AG10803 (cell line): ENCODE data around the gene BARX2.

Experiments used
- DNase-seq: peaks from one replicate; pipeline ENCODE4 v3.0.0; 2010; ENCODE audit warnings: low read depth
- H3K4me3 ChIP-seq: 2 replicates; pipeline ENCODE4 v1.5.1; 2011; ENCODE audit warnings: mild to moderate bottlenecking, low read length, control low read depth
- TF ChIP-seq, protein P1 (sequence below): conservative IDR thresholded peaks from 2 replicates; pipeline ENCODE4 v1.5.1; 2011; ENCODE audit warnings: mild to moderate bottlenecking, low read length, control low read depth, inconsistent platforms

BARX2 gene

DNA sequence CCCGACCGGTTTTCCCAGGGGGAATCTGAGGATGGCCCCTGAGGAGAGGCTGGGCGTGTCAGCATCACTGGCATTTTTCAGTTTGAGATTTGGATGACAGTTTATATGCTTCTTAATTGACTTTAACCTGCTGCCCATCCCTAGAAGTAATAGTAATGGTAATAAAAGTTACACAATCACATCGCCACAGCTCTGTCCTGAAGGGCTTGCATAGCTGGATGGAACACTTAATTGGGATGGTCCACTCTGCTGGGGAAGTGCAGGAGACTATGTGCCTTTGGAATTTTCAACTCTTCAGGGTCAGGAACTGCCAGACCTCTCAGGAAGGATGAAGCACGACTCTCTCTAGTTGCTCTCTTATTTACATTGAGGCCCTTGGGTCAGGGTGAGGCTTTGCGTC is 16.2 kb downstream of the BARX2 start:
- H3K4me3 ChIP-seq: no peak overlapping the region
- TF ChIP-seq, protein P1, sequence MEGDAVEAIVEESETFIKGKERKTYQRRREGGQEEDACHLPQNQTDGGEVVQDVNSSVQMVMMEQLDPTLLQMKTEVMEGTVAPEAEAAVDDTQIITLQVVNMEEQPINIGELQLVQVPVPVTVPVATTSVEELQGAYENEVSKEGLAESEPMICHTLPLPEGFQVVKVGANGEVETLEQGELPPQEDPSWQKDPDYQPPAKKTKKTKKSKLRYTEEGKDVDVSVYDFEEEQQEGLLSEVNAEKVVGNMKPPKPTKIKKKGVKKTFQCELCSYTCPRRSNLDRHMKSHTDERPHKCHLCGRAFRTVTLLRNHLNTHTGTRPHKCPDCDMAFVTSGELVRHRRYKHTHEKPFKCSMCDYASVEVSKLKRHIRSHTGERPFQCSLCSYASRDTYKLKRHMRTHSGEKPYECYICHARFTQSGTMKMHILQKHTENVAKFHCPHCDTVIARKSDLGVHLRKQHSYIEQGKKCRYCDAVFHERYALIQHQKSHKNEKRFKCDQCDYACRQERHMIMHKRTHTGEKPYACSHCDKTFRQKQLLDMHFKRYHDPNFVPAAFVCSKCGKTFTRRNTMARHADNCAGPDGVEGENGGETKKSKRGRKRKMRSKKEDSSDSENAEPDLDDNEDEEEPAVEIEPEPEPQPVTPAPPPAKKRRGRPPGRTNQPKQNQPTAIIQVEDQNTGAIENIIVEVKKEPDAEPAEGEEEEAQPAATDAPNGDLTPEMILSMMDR: no peak
- DNase-seq: no peak

DNA sequence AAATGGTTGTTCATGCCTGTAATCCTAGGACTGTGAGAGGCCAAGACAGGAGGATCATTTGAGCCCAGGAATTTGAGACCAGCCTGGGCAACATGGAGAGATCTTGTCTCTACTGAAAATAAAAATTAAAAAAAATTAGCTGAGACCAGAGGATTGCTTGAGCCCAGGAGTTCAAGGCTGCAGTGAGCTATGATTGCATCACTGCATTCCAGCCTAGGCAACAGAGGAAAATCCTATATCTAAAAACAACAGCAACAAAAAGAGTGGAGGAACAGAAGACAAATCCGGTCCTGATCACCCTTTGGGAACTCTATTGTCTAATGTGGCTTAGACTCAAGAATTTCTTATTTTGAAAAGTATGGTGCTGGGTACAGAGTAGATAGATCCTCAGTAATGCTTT is 17.3 kb downstream of the BARX2 start:
- no peak overlapping the region for H3K4me3 ChIP-seq
- TF ChIP-seq, protein P1: no peak
- no peak for DNase-seq

DNA sequence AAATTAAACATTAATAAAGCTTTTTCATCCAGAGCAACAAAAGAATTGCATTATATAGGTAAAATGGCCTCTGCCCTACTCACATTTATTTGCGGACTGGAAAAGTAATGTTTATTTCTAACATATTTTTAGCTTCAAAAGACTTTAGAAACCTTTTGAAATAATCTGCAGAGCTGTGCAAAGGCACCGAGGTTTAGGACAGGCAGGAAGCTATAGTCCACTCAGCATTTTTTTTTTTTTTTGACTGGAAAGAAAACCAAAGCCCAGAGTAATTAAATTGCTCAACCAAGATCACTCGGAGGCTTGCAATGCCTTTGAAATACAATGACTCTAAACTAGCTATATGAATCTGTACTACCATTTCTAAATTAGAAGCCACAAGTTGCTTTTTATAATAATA is 19.1 kb downstream of the BARX2 start:
- TF ChIP-seq, protein P1: no peak

DNA sequence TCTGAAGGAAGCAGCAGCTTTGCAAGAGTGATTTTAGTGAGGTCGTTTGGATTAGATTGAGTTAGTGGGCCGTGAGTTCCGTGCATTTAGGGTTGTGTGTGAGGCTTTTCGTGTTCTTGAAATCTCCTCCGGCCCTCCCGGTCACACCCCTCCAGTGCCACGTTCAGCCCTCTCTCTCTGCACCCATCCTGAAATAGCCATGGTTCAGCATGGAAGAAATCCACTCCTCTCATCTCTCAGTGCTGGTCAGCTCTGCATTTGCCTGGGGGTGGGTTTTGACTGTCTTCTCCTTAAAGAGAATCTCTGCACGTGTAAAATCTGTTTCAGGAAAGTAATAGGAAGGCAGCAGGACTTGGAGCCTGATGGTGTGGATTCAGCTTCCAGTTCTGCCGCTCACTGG is 19.8 kb downstream of the BARX2 start:
- no peak for DNase-seq
- TF ChIP-seq, protein P1: no peak

More for the DNA sequence above, 19.1 kb downstream of the BARX2 start:
- DNase-seq: no peak
- no peak overlapping the region for H3K4me3 ChIP-seq

DNA sequence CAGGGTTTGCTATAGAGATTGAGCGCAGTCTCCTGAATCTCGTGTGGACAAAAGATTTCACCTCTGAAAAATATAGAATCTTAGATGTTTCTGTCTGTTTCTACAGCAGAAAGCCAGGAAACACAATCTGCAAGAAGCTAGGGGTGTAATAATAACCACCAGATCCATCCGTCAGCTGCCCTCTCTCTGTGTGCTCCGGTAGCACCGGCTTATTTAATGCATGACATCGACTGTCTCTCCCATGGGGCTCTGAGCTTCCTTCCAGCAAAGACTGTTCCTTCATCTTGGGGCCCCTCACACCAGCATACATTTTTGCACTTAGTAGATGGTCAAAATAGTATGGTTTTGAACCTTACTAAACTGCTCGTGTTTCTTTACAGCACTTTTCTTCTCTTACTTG is 20.2 kb downstream of the BARX2 start:
- no peak for DNase-seq
- TF ChIP-seq, protein P1: no peak
- H3K4me3 ChIP-seq: no peak overlapping the region

More for the DNA sequence above, 19.8 kb downstream of the BARX2 start:
- H3K4me3 ChIP-seq: no peak overlapping the region

DNA sequence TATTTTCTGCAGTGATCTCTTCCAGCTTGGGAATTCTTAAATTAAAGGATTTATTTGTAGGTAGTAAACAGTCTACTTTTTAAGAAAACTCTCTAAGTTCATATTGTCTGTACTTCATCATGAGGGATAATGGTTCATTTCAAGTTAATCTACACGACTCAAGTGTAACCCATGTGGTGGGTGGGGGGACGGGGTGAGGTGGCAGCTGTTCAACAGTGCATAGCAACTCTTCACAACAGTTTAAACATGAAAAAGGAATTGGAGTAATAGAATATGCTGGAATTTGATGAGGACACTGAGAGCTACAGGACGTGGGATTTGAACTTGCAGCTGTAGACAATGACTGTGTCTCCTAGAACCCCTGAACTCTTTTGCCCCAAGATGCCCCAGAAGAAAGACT is 20.8 kb downstream of the BARX2 start:
- no peak for DNase-seq
- no peak overlapping the region for H3K4me3 ChIP-seq
- TF ChIP-seq, protein P1: no peak

DNA sequence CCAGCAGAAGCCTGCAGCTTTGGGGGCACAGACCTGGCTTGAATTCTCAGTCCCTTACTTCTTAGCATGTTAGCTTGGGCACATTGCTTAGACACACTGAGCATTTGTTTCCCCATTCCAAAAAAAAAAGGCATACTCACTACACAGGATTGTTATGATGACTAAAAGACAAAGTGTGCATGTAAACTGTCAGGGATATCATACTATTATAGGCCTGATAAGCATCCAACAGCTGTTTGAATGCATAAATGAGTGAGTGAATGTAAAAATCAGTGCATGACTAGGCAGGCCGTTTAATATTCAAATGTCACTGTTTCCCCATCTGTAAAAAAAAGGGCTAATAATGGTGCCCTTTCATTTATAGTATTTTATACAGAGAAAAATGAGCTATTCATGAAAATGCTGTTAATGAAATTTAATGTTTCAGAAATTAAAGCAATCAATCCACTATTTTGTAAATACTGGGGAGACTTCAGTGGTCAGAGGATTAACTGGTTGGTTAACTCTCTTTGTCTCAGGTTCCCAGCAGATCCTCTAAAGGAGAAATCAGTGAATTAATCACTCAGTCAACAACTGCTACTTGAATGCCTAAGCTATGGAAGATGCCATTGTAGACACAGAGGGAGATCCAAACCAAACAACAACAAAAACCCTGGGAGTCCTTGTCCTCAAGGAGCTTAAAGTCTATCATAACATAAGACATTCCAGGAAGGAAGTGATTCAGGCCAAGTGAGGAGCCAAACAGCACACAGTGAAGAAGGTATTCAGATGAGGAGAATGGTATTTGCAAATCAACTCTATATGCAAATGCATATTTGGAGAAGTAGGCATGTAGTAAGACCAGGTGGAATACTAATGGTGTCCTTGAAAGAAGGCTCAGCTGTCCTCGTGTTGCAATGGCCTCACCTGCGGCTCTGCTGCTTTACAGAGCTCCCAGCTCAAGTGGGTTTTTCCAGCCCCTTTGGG is 26.8 kb downstream of the BARX2 start:
- TF ChIP-seq, protein P1: no peak
- no peak for DNase-seq
- no peak overlapping the region for H3K4me3 ChIP-seq
